ENCODE results near the gene RNLS.
A peak's percentile ranks its signal among the peaks of the same experiment; 100 is the strongest.

The RNLS gene

DNA sequence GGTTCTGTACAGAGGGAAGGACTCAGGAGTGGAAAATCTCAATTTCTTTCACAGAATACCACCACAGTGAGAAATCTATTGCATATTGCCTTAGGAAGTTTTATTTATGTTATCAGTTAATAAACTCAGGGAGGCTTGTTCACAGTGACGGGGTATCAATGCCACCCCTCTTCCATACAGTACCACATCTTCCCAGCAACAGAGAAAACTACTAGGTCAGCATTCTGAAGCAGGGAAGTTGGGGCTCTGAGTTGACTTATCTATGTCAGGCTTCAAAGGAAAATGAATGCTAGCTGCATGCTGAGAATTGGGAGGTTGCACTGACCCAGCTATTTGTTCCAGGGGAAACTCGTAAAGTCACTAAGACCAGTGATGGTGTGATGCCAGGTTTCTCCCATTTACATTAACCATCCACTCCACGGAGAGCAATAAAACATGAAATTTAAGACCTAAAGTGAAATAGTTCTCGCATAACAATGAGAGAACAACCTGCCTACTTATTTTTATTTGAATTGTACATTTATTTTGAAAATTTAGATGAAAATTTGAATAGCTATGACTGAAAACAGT lies 266.7 kb downstream of the RNLS start (continued):
- TF ChIP-seq, protein P1, sequence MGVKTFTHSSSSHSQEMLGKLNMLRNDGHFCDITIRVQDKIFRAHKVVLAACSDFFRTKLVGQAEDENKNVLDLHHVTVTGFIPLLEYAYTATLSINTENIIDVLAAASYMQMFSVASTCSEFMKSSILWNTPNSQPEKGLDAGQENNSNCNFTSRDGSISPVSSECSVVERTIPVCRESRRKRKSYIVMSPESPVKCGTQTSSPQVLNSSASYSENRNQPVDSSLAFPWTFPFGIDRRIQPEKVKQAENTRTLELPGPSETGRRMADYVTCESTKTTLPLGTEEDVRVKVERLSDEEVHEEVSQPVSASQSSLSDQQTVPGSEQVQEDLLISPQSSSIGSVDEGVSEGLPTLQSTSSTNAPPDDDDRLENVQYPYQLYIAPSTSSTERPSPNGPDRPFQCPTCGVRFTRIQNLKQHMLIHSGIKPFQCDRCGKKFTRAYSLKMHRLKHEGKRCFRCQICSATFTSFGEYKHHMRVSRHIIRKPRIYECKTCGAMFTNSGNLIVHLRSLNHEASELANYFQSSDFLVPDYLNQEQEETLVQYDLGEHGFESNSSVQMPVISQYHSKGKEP (tag by site-specific recombination; IDR thresholded peaks at IDR 0.05), result peak; percentile 97
- TF ChIP-seq TCF7L2 (IDR thresholded peaks at IDR 0.05; ENCODE audit: borderline replicate concordance, low read depth, low read length) (peak; percentile 60; the same call in 1 of the 2 replicates), ZSCAN30 (tag by site-specific recombination; IDR thresholded peaks at IDR 0.05) (peak; percentile 87), ZNF521 (tag by site-specific recombination; IDR thresholded peaks at IDR 0.05) (no peak), BCL11A (tag by site-specific recombination; IDR thresholded peaks at IDR 0.05; ENCODE audit: low read depth) (0 out of 2 replicates have a peak, but pooled peaks have one; percentile 15), ZNF211 (tag by site-specific recombination; IDR thresholded peaks at IDR 0.05; ENCODE audit: low read depth) (no peak), ZNF501 (tag by site-specific recombination; IDR thresholded peaks at IDR 0.05) (no peak), ZNF843 (tag by site-specific recombination; IDR thresholded peaks at IDR 0.05) (peak; percentile 91), OVOL3 (tag by site-specific recombination; IDR thresholded peaks at IDR 0.05) (peak; percentile 59; the same call in 1 of the 2 replicates), ZNF596 (tag by site-specific recombination; IDR thresholded peaks at IDR 0.05) (peak; percentile 60), SCRT1 (tag by site-specific recombination; IDR thresholded peaks at IDR 0.05; ENCODE audit: borderline replicate concordance) (0 out of 2 replicates have a peak, but pooled peaks have one; percentile 9), IKZF3 (tag by site-specific recombination; IDR thresholded peaks at IDR 0.05) (peak; percentile 46; the same call in 1 of the 2 replicates), ZNF112 (tag by site-specific recombination; IDR thresholded peaks at IDR 0.05) (no peak), SP7 (tag by site-specific recombination; IDR thresholded peaks at IDR 0.05) (peak; percentile 40), ZNF37A (tag by site-specific recombination; IDR thresholded peaks at IDR 0.05) (peak; percentile 88), ZNF600 (tag by site-specific recombination; IDR thresholded peaks at IDR 0.05) (no peak)
- TF ChIP-seq, protein P2, sequence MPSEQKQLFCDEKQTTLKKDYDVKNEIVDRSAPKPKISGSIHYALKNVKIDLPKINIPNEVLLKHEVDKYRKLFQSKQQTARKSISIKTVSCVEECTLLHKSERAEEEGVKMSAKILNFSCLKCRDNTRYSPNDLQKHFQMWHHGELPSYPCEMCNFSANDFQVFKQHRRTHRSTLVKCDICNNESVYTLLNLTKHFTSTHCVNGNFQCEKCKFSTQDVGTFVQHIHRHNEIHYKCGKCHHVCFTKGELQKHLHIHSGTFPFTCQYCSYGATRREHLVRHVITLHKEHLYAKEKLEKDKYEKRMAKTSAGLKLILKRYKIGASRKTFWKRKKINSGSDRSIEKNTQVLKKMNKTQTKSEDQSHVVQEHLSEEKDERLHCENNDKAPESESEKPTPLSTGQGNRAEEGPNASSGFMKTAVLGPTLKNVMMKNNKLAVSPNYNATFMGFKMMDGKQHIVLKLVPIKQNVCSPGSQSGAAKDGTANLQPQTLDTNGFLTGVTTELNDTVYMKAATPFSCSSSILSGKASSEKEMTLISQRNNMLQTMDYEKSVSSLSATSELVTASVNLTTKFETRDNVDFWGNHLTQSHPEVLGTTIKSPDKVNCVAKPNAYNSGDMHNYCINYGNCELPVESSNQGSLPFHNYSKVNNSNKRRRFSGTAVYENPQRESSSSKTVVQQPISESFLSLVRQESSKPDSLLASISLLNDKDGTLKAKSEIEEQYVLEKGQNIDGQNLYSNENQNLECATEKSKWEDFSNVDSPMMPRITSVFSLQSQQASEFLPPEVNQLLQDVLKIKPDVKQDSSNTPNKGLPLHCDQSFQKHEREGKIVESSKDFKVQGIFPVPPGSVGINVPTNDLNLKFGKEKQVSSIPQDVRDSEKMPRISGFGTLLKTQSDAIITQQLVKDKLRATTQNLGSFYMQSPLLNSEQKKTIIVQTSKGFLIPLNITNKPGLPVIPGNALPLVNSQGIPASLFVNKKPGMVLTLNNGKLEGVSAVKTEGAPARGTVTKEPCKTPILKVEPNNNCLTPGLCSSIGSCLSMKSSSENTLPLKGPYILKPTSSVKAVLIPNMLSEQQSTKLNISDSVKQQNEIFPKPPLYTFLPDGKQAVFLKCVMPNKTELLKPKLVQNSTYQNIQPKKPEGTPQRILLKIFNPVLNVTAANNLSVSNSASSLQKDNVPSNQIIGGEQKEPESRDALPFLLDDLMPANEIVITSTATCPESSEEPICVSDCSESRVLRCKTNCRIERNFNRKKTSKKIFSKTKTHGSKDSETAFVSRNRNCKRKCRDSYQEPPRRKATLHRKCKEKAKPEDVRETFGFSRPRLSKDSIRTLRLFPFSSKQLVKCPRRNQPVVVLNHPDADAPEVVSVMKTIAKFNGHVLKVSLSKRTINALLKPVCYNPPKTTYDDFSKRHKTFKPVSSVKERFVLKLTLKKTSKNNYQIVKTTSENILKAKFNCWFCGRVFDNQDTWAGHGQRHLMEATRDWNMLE (tag by site-specific recombination; conservative IDR thresholded peaks at IDR 0.05; ENCODE audit: low read depth), result no peak
- TF ChIP-seq, protein P3, sequence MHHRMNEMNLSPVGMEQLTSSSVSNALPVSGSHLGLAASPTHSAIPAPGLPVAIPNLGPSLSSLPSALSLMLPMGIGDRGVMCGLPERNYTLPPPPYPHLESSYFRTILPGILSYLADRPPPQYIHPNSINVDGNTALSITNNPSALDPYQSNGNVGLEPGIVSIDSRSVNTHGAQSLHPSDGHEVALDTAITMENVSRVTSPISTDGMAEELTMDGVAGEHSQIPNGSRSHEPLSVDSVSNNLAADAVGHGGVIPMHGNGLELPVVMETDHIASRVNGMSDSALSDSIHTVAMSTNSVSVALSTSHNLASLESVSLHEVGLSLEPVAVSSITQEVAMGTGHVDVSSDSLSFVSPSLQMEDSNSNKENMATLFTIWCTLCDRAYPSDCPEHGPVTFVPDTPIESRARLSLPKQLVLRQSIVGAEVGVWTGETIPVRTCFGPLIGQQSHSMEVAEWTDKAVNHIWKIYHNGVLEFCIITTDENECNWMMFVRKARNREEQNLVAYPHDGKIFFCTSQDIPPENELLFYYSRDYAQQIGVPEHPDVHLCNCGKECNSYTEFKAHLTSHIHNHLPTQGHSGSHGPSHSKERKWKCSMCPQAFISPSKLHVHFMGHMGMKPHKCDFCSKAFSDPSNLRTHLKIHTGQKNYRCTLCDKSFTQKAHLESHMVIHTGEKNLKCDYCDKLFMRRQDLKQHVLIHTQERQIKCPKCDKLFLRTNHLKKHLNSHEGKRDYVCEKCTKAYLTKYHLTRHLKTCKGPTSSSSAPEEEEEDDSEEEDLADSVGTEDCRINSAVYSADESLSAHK (tag by site-specific recombination; IDR thresholded peaks at IDR 0.05), result peak; percentile 72; the same call in 1 of the 2 replicates
- TF ChIP-seq, protein P4, sequence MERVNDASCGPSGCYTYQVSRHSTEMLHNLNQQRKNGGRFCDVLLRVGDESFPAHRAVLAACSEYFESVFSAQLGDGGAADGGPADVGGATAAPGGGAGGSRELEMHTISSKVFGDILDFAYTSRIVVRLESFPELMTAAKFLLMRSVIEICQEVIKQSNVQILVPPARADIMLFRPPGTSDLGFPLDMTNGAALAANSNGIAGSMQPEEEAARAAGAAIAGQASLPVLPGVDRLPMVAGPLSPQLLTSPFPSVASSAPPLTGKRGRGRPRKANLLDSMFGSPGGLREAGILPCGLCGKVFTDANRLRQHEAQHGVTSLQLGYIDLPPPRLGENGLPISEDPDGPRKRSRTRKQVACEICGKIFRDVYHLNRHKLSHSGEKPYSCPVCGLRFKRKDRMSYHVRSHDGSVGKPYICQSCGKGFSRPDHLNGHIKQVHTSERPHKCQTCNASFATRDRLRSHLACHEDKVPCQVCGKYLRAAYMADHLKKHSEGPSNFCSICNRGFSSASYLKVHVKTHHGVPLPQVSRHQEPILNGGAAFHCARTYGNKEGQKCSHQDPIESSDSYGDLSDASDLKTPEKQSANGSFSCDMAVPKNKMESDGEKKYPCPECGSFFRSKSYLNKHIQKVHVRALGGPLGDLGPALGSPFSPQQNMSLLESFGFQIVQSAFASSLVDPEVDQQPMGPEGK (tag by site-specific recombination; IDR thresholded peaks at IDR 0.05), result 0 out of 2 replicates have a peak, but pooled peaks have one; percentile 32
- TF ChIP-seq, protein P5, sequence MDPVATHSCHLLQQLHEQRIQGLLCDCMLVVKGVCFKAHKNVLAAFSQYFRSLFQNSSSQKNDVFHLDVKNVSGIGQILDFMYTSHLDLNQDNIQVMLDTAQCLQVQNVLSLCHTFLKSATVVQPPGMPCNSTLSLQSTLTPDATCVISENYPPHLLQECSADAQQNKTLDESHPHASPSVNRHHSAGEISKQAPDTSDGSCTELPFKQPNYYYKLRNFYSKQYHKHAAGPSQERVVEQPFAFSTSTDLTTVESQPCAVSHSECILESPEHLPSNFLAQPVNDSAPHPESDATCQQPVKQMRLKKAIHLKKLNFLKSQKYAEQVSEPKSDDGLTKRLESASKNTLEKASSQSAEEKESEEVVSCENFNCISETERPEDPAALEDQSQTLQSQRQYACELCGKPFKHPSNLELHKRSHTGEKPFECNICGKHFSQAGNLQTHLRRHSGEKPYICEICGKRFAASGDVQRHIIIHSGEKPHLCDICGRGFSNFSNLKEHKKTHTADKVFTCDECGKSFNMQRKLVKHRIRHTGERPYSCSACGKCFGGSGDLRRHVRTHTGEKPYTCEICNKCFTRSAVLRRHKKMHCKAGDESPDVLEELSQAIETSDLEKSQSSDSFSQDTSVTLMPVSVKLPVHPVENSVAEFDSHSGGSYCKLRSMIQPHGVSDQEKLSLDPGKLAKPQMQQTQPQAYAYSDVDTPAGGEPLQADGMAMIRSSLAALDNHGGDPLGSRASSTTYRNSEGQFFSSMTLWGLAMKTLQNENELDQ (tag by site-specific recombination; IDR thresholded peaks at IDR 0.05; ENCODE audit: low read depth), result no peak
- TF ChIP-seq, protein P6, sequence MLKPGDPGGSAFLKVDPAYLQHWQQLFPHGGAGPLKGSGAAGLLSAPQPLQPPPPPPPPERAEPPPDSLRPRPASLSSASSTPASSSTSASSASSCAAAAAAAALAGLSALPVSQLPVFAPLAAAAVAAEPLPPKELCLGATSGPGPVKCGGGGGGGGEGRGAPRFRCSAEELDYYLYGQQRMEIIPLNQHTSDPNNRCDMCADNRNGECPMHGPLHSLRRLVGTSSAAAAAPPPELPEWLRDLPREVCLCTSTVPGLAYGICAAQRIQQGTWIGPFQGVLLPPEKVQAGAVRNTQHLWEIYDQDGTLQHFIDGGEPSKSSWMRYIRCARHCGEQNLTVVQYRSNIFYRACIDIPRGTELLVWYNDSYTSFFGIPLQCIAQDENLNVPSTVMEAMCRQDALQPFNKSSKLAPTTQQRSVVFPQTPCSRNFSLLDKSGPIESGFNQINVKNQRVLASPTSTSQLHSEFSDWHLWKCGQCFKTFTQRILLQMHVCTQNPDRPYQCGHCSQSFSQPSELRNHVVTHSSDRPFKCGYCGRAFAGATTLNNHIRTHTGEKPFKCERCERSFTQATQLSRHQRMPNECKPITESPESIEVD (tag by site-specific recombination; IDR thresholded peaks at IDR 0.05), result peak; percentile 87
- TF ChIP-seq, protein P7, sequence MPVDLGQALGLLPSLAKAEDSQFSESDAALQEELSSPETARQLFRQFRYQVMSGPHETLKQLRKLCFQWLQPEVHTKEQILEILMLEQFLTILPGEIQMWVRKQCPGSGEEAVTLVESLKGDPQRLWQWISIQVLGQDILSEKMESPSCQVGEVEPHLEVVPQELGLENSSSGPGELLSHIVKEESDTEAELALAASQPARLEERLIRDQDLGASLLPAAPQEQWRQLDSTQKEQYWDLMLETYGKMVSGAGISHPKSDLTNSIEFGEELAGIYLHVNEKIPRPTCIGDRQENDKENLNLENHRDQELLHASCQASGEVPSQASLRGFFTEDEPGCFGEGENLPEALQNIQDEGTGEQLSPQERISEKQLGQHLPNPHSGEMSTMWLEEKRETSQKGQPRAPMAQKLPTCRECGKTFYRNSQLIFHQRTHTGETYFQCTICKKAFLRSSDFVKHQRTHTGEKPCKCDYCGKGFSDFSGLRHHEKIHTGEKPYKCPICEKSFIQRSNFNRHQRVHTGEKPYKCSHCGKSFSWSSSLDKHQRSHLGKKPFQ (tag by site-specific recombination; IDR thresholded peaks at IDR 0.05), result peak; percentile 93
